A549 (cell line): Measurements from ENCODE around the gene VPS29. TPM values are rescaled to one million over a fixed set of nuclear protein-coding genes. Genes with fewer than 3 reads are reported as not detected.

Source experiments
- ATAC-seq, 2 experiments: fragments of 200-7000 bp in 1 of 2; fragments of >200 bp in 1 of 2; cut with Nextera tagmentation in 1 of 2; cut with Tn5 transposase in 1 of 2; 3 replicates each; pipeline versions ENCODE4 v1.8.0 to v1.9.1; 2018 to 2020; ENCODE audit warnings: mild to moderate bottlenecking in 1 of 2, moderate library complexity in 1 of 2
- CTCF ChIA-PET: fragments of 300-600 bp; sonication (Branson Sonifier 250); formaldehyde crosslinking; extraction: SDS; loops from one replicate; lab custom pipeline; 2021; ENCODE audit warnings: antibody characterized with exemption, inconsistent platforms; lab: Yijun Ruan, JAX
- POLR2A ChIA-PET: fragments of 350-600 bp; formaldehyde crosslinking; extraction: SDS; loops from one replicate; lab custom pipeline; 2021; ENCODE audit warnings: antibody characterized with exemption, inconsistent platforms; lab: Yijun Ruan, JAX
- DNase-seq, 2 experiments: peaks; one replicate each; pipeline versions ENCODE4 v3.0.0 to v3.0.0-alpha.2; 2011 to 2016; ENCODE audit warnings: low read depth in 1 of 2, low spot score in 1 of 2
- FAIRE-seq: peaks from 2 replicates; lab custom pipeline; 2011; peaks lifted over from hg19 to GRCh38; lab: Jason Lieb, UNC
- H3K27ac ChIP-seq, 2 experiments: fragments of >200 bp; sonication (Bioruptor Twin); formaldehyde crosslinking; 3 replicates each; pipeline ENCODE4 v1.5.1; 2016 to 2017
- H3K4me1 ChIP-seq: fragments of >200 bp; sonication (Bioruptor Twin); formaldehyde crosslinking; 3 replicates; pipeline ENCODE4 v1.6.1; 2016
- H3K4me2 ChIP-seq: fragments of >200 bp; sonication (Bioruptor Twin); formaldehyde crosslinking; 3 replicates; pipeline ENCODE4 v1.6.1; 2016
- H3K4me3 ChIP-seq: fragments of >200 bp; sonication (Bioruptor Twin); formaldehyde crosslinking; 3 replicates; pipeline ENCODE4 v1.5.1; 2016
- H3K9me3 ChIP-seq: fragments of >200 bp; sonication (Bioruptor Twin); formaldehyde crosslinking; 3 replicates; pipeline ENCODE4 v1.6.1; 2016
- BHLHE40 ChIP-seq: IDR thresholded peaks from 2 replicates; pipeline ENCODE4 v1.6.1; 2012; ENCODE audit warnings: low read depth, low read length, inconsistent platforms
- CBX8 ChIP-seq: fragments of 200-600 bp; sonication (generic); IDR thresholded peaks from 2 replicates; pipeline ENCODE4 v1.6.1; 2016
- CHD2 ChIP-seq: fragments of 150-350 bp; IDR thresholded peaks from 2 replicates; pipeline ENCODE4 v1.6.1; 2014; ENCODE audit warnings: low read length; ENCODE audit not compliant: partially characterized antibody
- CHD4 ChIP-seq: fragments of 200-600 bp; sonication (generic); IDR thresholded peaks from 2 replicates; pipeline ENCODE4 v1.6.1; 2016; ENCODE audit warnings: antibody characterized with exemption, mild to moderate bottlenecking, borderline replicate concordance
- EHF ChIP-seq: fragments of 250-450 bp; sonication (Bioruptor Pico); IDR thresholded peaks from 2 replicates; pipeline ENCODE4 v1.5.0; 2020; ENCODE audit warnings: mild to moderate bottlenecking
- EHMT2 ChIP-seq: fragments of 200-600 bp; sonication (generic); IDR thresholded peaks from 2 replicates; pipeline ENCODE4 v1.6.1; 2016; ENCODE audit warnings: antibody characterized with exemption, low read depth, mild to moderate bottlenecking, moderate library complexity
- FOSB ChIP-seq: fragments of 250-450 bp; sonication (Bioruptor Pico); IDR thresholded peaks from 2 replicates; pipeline ENCODE4 v1.5.0; 2020; ENCODE audit warnings: mild to moderate bottlenecking, moderate library complexity
- FOSL2 ChIP-seq, 2 experiments: fragments of 450-650 bp in 1 of 2; fragments of >200 bp in 1 of 2; sonication (Bioruptor Twin) in 1 of 2; formaldehyde crosslinking; IDR thresholded peaks; 2 replicates each; pipeline versions ENCODE4 v1.5.0 to v1.6.1; 2016 to 2020; ENCODE audit warnings: mild to moderate bottlenecking in 1 of 2, moderate library complexity in 1 of 2
- FOXS1 ChIP-seq: fragments of 250-450 bp; sonication (Bioruptor Pico); IDR thresholded peaks from 2 replicates; pipeline ENCODE4 v1.5.0; 2020; ENCODE audit warnings: mild to moderate bottlenecking, moderate library complexity
- HOXB13 ChIP-seq: fragments of 250-450 bp; sonication (Bioruptor Pico); IDR thresholded peaks from 2 replicates; pipeline ENCODE4 v1.5.0; 2020; ENCODE audit warnings: low read depth, mild to moderate bottlenecking, moderate library complexity
- MAFK ChIP-seq: fragments of 450-650 bp; IDR thresholded peaks from 2 replicates; pipeline ENCODE4 v1.6.1; 2014; ENCODE audit not compliant: partially characterized antibody
- MAZ ChIP-seq: fragments of 150-350 bp; IDR thresholded peaks from 2 replicates; pipeline ENCODE4 v1.6.1; 2014; ENCODE audit warnings: antibody characterized with exemption, low read depth, low read length, borderline replicate concordance
- PHF8 ChIP-seq: fragments of 200-600 bp; sonication (generic); IDR thresholded peaks from 2 replicates; pipeline ENCODE4 v1.6.1; 2016; ENCODE audit warnings: low read depth, mild to moderate bottlenecking, antibody characterized with exemption, moderate library complexity, borderline replicate concordance
- POLR2A ChIP-seq: IDR thresholded peaks from 2 replicates; pipeline ENCODE4 v1.6.1; 2012; ENCODE audit warnings: mild to moderate bottlenecking, low read length
- POLR2AphosphoS2 ChIP-seq: conservative IDR thresholded peaks from 2 replicates; pipeline ENCODE4 v1.6.1; 2012; ENCODE audit warnings: low read length, improper control_type of control experiment, inconsistent platforms
- SMC3 ChIP-seq: fragments of >200 bp; sonication (Bioruptor Twin); formaldehyde crosslinking; IDR thresholded peaks from 3 replicates; pipeline ENCODE4 v1.6.1; 2018; ENCODE audit warnings: inconsistent platforms
- TP53 ChIP-seq: fragments of 250-450 bp; sonication (Bioruptor Pico); IDR thresholded peaks from 2 replicates; pipeline ENCODE4 v1.5.0; 2021; ENCODE audit warnings: mild to moderate bottlenecking, moderate library complexity
- ZNF302 ChIP-seq: fragments of 250-450 bp; sonication (Bioruptor Pico); IDR thresholded peaks from 2 replicates; pipeline ENCODE4 v1.9.0; 2021; ENCODE audit warnings: inconsistent platforms, mild to moderate bottlenecking, moderate library complexity
- ZSCAN20 ChIP-seq: fragments of 250-450 bp; sonication (Bioruptor Pico); IDR thresholded peaks from 2 replicates; pipeline ENCODE4 v1.8.0; 2022; ENCODE audit warnings: mild to moderate bottlenecking, moderate library complexity
- WGBS: methylation state at CpG from one replicate; pipeline ENCODE4 v1.1.6; 2017; ENCODE audit errors: missing lambda C conversion rate; 5-methylcytosine and 5-hydroxymethylcytosine counted together
- polyA plus RNA-seq, 4 experiments: library from polyadenylated mRNA; depleted of rRNA in 3 of 4; stranded (reverse); fragments of >200 nt; fragmentation: RNase III in 1 of 4; extraction: RNeasy Plus Mini Kit Qiagen cat#74134 plus additional on column Dnase treatment in 1 of 4; gene quantifications; 2 replicates in 3 of 4; 3 replicates in 1 of 4; pipeline ENCODE4 v1.2.3, GENCODE V29; 2011 to 2017
- TF ChIP-seq, protein P1 (sequence below): IDR thresholded peaks from 2 replicates; pipeline ENCODE4 v1.6.1; 2012
- TF ChIP-seq, protein P2 (sequence below): IDR thresholded peaks from 2 replicates; pipeline ENCODE4 v1.6.1; 2012; ENCODE audit warnings: low read depth, borderline replicate concordance
- TF ChIP-seq, protein P3 (sequence below): fragments of 250-450 bp; sonication (Bioruptor Pico); IDR thresholded peaks from 2 replicates; pipeline ENCODE4 v1.5.0; 2020; ENCODE audit warnings: low read depth, mild to moderate bottlenecking, moderate library complexity
- TF ChIP-seq, protein P4 (sequence below): fragments of >200 bp; sonication (Bioruptor Twin); formaldehyde crosslinking; IDR thresholded peaks from 3 replicates; pipeline ENCODE4 v1.5.1; 2016
- TF ChIP-seq, protein P5 (sequence below): fragments of >200 bp; sonication (Bioruptor Twin); formaldehyde crosslinking; IDR thresholded peaks from 3 replicates; pipeline ENCODE4 v1.6.1; 2016

Gene VPS29
- polyA plus RNA-seq, 2 of the 4 experiments (the other 2 are of a cell fraction): 183 to 230 TPM

DNA sequence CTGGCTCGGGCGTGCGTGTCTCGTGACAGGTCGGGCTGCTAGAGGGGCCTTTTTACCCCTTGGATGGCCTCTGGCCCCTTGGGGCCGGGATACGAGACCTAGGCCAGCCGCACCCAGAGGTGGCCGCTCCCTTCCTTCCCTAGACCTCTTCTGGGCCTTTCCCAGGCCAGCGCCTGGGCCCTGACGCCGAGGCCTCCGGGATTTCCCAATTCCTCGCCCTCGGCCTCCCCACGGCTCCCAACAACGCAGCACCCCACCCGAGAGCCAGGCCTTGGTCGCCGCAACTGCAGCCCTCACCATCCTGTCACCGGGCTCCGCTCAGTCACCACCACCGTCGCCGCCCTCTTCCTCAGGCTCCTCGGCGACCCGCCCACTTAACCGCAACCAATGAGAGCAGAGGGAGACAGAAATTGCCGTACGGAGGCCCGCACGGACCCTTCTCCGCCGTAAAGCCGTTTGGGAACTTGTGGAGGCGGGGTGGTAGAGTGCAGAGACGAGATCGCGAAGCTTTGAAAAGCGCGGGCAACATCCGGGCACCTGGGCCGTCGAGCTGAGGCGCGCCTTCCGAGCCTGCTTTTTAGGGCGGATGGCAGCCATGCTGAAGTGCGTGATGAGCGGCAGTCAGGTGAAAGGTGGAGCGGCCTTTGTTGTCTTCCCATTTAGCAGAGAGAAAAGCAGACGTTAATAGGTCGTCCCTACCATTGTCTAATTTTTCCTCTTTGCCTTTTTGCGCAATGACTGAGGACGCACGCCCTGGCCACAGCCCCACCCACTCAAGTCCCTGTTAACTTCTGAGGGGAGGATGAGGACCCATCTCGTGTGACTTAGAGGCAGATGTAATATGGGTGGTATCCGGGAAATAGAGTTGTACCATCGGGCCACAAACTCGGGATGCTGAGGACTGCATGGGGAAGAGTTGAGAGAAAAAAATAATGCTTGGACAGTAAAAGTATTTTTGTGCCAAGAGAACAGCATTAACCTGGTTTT is at the start of gene VPS29, which contains the start of gene RAD9B (continued):
- TF ChIP-seq, protein P1, sequence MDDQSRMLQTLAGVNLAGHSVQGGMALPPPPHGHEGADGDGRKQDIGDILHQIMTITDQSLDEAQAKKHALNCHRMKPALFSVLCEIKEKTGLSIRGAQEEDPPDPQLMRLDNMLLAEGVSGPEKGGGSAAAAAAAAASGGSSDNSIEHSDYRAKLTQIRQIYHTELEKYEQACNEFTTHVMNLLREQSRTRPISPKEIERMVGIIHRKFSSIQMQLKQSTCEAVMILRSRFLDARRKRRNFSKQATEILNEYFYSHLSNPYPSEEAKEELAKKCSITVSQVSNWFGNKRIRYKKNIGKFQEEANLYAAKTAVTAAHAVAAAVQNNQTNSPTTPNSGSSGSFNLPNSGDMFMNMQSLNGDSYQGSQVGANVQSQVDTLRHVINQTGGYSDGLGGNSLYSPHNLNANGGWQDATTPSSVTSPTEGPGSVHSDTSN: no peak; the same call in 1 of the 2 replicates
- peak; percentile 77 for TF ChIP-seq CHD2
- TF ChIP-seq HOXB13 (CRISPR knock-in tag): peak; percentile 99
- no peak for TF ChIP-seq FOSL2 (IDR thresholded peaks at IDR 0.05)
- TF ChIP-seq FOSL2 (CRISPR knock-in tag; IDR thresholded peaks at IDR 0.05): peak; percentile 28; the same call in 1 of the 2 replicates
- peak; percentile 87 for TF ChIP-seq PHF8
- TF ChIP-seq EHF (CRISPR knock-in tag): peak; percentile 99
- TF ChIP-seq, protein P2, sequence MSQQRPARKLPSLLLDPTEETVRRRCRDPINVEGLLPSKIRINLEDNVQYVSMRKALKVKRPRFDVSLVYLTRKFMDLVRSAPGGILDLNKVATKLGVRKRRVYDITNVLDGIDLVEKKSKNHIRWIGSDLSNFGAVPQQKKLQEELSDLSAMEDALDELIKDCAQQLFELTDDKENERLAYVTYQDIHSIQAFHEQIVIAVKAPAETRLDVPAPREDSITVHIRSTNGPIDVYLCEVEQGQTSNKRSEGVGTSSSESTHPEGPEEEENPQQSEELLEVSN: peak; percentile 100
- no peak for TF ChIP-seq CHD4
- TF ChIP-seq CBX8: no peak
- TF ChIP-seq EHMT2: no peak
- TF ChIP-seq, protein P3, sequence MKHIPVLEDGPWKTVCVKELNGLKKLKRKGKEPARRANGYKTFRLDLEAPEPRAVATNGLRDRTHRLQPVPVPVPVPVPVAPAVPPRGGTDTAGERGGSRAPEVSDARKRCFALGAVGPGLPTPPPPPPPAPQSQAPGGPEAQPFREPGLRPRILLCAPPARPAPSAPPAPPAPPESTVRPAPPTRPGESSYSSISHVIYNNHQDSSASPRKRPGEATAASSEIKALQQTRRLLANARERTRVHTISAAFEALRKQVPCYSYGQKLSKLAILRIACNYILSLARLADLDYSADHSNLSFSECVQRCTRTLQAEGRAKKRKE: peak; percentile 99
- peak; percentile 98 for TF ChIP-seq ZNF302
- TF ChIP-seq ZSCAN20 (CRISPR knock-in tag): peak; percentile 96

DNA sequence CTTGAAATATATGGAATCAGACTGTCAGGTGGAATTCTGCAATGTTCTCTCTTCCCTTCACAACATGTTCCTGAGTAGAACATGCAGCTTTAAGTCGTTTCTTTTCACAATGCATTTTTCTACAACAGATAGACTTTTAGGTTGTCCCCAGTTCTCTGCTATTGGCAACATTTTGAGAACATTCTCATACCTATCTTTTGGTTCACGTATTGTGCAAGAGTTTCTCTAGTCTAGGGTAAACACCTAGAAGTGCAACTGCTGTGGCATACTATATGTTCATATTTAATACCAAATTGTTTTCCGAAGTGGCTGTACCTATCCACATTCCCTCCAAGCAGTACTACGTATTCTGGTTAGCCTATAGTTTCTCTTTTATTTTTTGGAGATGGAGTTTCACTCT is 49.1 kb upstream of the VPS29 start:
- no peak for DNase-seq
- CTCF ChIA-PET: interaction anchor here (0.6 to 10.7 kb wide), 16 partner anchors 10 to 117 kb away, joined by 3 to 138 read pairs (median 4); partner anchors contain the start of gene FAM216A
- peaks cover 24% of the 10 kb centered on the region for H3K4me1 ChIP-seq
- H3K27ac ChIP-seq: no peak overlapping the region
- H3K4me3 ChIP-seq: no peak overlapping the region
- no peak for TF ChIP-seq POLR2AphosphoS2
- TF ChIP-seq ZNF302: no peak
- TF ChIP-seq FOXS1: no peak
- TF ChIP-seq MAZ: no peak
- TF ChIP-seq, protein P3: no peak
- no peak for TF ChIP-seq TP53 (CRISPR knock-in tag)
- no peak for TF ChIP-seq SMC3
- no peak for TF ChIP-seq CHD4
- no peak for TF ChIP-seq HOXB13 (CRISPR knock-in tag)
- TF ChIP-seq POLR2A: no peak
- no peak for TF ChIP-seq MAFK
- TF ChIP-seq, protein P4, sequence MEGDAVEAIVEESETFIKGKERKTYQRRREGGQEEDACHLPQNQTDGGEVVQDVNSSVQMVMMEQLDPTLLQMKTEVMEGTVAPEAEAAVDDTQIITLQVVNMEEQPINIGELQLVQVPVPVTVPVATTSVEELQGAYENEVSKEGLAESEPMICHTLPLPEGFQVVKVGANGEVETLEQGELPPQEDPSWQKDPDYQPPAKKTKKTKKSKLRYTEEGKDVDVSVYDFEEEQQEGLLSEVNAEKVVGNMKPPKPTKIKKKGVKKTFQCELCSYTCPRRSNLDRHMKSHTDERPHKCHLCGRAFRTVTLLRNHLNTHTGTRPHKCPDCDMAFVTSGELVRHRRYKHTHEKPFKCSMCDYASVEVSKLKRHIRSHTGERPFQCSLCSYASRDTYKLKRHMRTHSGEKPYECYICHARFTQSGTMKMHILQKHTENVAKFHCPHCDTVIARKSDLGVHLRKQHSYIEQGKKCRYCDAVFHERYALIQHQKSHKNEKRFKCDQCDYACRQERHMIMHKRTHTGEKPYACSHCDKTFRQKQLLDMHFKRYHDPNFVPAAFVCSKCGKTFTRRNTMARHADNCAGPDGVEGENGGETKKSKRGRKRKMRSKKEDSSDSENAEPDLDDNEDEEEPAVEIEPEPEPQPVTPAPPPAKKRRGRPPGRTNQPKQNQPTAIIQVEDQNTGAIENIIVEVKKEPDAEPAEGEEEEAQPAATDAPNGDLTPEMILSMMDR: no peak
- TF ChIP-seq, protein P5, sequence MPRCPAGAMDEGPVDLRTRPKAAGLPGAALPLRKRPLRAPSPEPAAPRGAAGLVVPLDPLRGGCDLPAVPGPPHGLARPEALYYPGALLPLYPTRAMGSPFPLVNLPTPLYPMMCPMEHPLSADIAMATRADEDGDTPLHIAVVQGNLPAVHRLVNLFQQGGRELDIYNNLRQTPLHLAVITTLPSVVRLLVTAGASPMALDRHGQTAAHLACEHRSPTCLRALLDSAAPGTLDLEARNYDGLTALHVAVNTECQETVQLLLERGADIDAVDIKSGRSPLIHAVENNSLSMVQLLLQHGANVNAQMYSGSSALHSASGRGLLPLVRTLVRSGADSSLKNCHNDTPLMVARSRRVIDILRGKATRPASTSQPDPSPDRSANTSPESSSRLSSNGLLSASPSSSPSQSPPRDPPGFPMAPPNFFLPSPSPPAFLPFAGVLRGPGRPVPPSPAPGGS: no peak
- no peak for TF ChIP-seq CHD2
- TF ChIP-seq BHLHE40: no peak
- no peak for TF ChIP-seq FOSB (CRISPR knock-in tag)
- no peaks in the 10 kb centered on the region for H3K9me3 ChIP-seq
- ATAC-seq: no peak
- H3K4me2 ChIP-seq: no peak overlapping the region
- POLR2A ChIA-PET: no interaction called here
- FAIRE-seq: no peak
- WGBS: 91% methylated on average over 4 of the region's 4 CpGs
